A549 (cell line): Measurements from ENCODE around the gene MAML2. TPM values are rescaled to one million over a fixed set of nuclear protein-coding genes. Genes with fewer than 3 reads are reported as not detected.

Experiments
- ATAC-seq, 2 experiments: fragments of 200-7000 bp in 1 of 2; fragments of >200 bp in 1 of 2; cut with Nextera tagmentation in 1 of 2; cut with Tn5 transposase in 1 of 2; 3 replicates each; pipeline versions ENCODE4 v1.8.0 to v1.9.1; 2018 to 2020; ENCODE audit warnings: mild to moderate bottlenecking in 1 of 2, moderate library complexity in 1 of 2
- CTCF ChIA-PET: fragments of 300-600 bp; sonication (Branson Sonifier 250); formaldehyde crosslinking; extraction: SDS; loops from one replicate; lab custom pipeline; 2021; ENCODE audit warnings: antibody characterized with exemption, inconsistent platforms; lab: Yijun Ruan, JAX
- POLR2A ChIA-PET: fragments of 350-600 bp; formaldehyde crosslinking; extraction: SDS; loops from one replicate; lab custom pipeline; 2021; ENCODE audit warnings: antibody characterized with exemption, inconsistent platforms; lab: Yijun Ruan, JAX
- DNase-seq, 2 experiments: peaks; one replicate each; pipeline versions ENCODE4 v3.0.0 to v3.0.0-alpha.2; 2011 to 2016; ENCODE audit warnings: low read depth in 1 of 2, low spot score in 1 of 2
- FAIRE-seq: peaks from 2 replicates; lab custom pipeline; 2011; peaks lifted over from hg19 to GRCh38; lab: Jason Lieb, UNC
- H3K27ac ChIP-seq, 2 experiments: fragments of >200 bp; sonication (Bioruptor Twin); formaldehyde crosslinking; 3 replicates each; pipeline ENCODE4 v1.5.1; 2016 to 2017
- H3K4me1 ChIP-seq: fragments of >200 bp; sonication (Bioruptor Twin); formaldehyde crosslinking; 3 replicates; pipeline ENCODE4 v1.6.1; 2016
- H3K4me2 ChIP-seq: fragments of >200 bp; sonication (Bioruptor Twin); formaldehyde crosslinking; 3 replicates; pipeline ENCODE4 v1.6.1; 2016
- H3K4me3 ChIP-seq: fragments of >200 bp; sonication (Bioruptor Twin); formaldehyde crosslinking; 3 replicates; pipeline ENCODE4 v1.5.1; 2016
- H3K9me3 ChIP-seq: fragments of >200 bp; sonication (Bioruptor Twin); formaldehyde crosslinking; 3 replicates; pipeline ENCODE4 v1.6.1; 2016
- BHLHE40 ChIP-seq: IDR thresholded peaks from 2 replicates; pipeline ENCODE4 v1.6.1; 2012; ENCODE audit warnings: low read depth, low read length, inconsistent platforms
- CBX8 ChIP-seq: fragments of 200-600 bp; sonication (generic); IDR thresholded peaks from 2 replicates; pipeline ENCODE4 v1.6.1; 2016
- CHD4 ChIP-seq: fragments of 200-600 bp; sonication (generic); IDR thresholded peaks from 2 replicates; pipeline ENCODE4 v1.6.1; 2016; ENCODE audit warnings: antibody characterized with exemption, mild to moderate bottlenecking, borderline replicate concordance
- EHF ChIP-seq: fragments of 250-450 bp; sonication (Bioruptor Pico); IDR thresholded peaks from 2 replicates; pipeline ENCODE4 v1.5.0; 2020; ENCODE audit warnings: mild to moderate bottlenecking
- EP300 ChIP-seq, 2 experiments: fragments of >200 bp; sonication (Bioruptor Twin); formaldehyde crosslinking; IDR thresholded peaks; 2 replicates in 1 of 2; 3 replicates in 1 of 2; pipeline ENCODE4 v1.6.1; 2016 to 2017
- FOSB ChIP-seq: fragments of 250-450 bp; sonication (Bioruptor Pico); IDR thresholded peaks from 2 replicates; pipeline ENCODE4 v1.5.0; 2020; ENCODE audit warnings: mild to moderate bottlenecking, moderate library complexity
- FOXS1 ChIP-seq: fragments of 250-450 bp; sonication (Bioruptor Pico); IDR thresholded peaks from 2 replicates; pipeline ENCODE4 v1.5.0; 2020; ENCODE audit warnings: mild to moderate bottlenecking, moderate library complexity
- GATA3 ChIP-seq: IDR thresholded peaks from 2 replicates; pipeline ENCODE4 v1.6.1; 2012; ENCODE audit warnings: borderline replicate concordance
- HEYL ChIP-seq: fragments of 250-450 bp; sonication (Bioruptor Pico); IDR thresholded peaks from 2 replicates; pipeline ENCODE4 v1.8.0; 2021; ENCODE audit warnings: mild to moderate bottlenecking, moderate library complexity
- HOXA7 ChIP-seq: fragments of 250-450 bp; sonication (Bioruptor Pico); IDR thresholded peaks from 2 replicates; pipeline ENCODE4 v1.5.0; 2020; ENCODE audit warnings: mild to moderate bottlenecking, moderate library complexity
- HOXB13 ChIP-seq: fragments of 250-450 bp; sonication (Bioruptor Pico); IDR thresholded peaks from 2 replicates; pipeline ENCODE4 v1.5.0; 2020; ENCODE audit warnings: low read depth, mild to moderate bottlenecking, moderate library complexity
- HOXB5 ChIP-seq: fragments of 250-450 bp; sonication (Bioruptor Pico); IDR thresholded peaks from 2 replicates; pipeline ENCODE4 v1.5.0; 2020; ENCODE audit warnings: mild to moderate bottlenecking, moderate library complexity
- JUN ChIP-seq, 2 experiments: fragments of >200 bp; sonication (Bioruptor Twin); formaldehyde crosslinking; IDR thresholded peaks; 2 replicates in 1 of 2; 3 replicates in 1 of 2; pipeline ENCODE4 v1.6.1; 2016 to 2017
- KDM1A ChIP-seq: fragments of 200-600 bp; sonication (generic); IDR thresholded peaks from 2 replicates; pipeline ENCODE4 v1.6.1; 2016; ENCODE audit warnings: low read depth, mild to moderate bottlenecking
- MAFK ChIP-seq: fragments of 450-650 bp; IDR thresholded peaks from 2 replicates; pipeline ENCODE4 v1.6.1; 2014; ENCODE audit not compliant: partially characterized antibody
- NR3C1 ChIP-seq: fragments of >200 bp; sonication (Bioruptor Twin); formaldehyde crosslinking; IDR thresholded peaks from 3 replicates; pipeline ENCODE4 v1.6.1; 2017
- POLR2A ChIP-seq: IDR thresholded peaks from 2 replicates; pipeline ENCODE4 v1.6.1; 2012; ENCODE audit warnings: mild to moderate bottlenecking, low read length
- RAD21 ChIP-seq, 2 experiments: fragments of >200 bp in 1 of 2; sonication (Bioruptor Twin) in 1 of 2; formaldehyde crosslinking in 1 of 2; IDR thresholded peaks in 1 of 2; conservative IDR thresholded peaks in 1 of 2; 2 replicates in 1 of 2; 3 replicates in 1 of 2; pipeline ENCODE4 v1.6.1; 2012 to 2018; ENCODE audit warnings: inconsistent platforms in 1 of 2
- RARB ChIP-seq: fragments of 250-450 bp; sonication (Bioruptor Pico); IDR thresholded peaks from 2 replicates; pipeline ENCODE4 v1.8.0; 2021; ENCODE audit warnings: mild to moderate bottlenecking, moderate library complexity
- RFX5 ChIP-seq: fragments of 450-650 bp; IDR thresholded peaks from 2 replicates; pipeline ENCODE4 v1.7.1; 2014; ENCODE audit warnings: antibody characterized with exemption, mild to moderate bottlenecking, moderate library complexity
- ZC3H11A ChIP-seq: fragments of 450-650 bp; IDR thresholded peaks from 2 replicates; pipeline ENCODE4 v1.6.1; 2014; ENCODE audit warnings: antibody characterized with exemption, mild to moderate bottlenecking
- ZFP36 ChIP-seq: fragments of 450-650 bp; IDR thresholded peaks from 2 replicates; pipeline ENCODE4 v1.6.1; 2014; ENCODE audit warnings: borderline replicate concordance; ENCODE audit not compliant: partially characterized antibody
- ZNF302 ChIP-seq: fragments of 250-450 bp; sonication (Bioruptor Pico); IDR thresholded peaks from 2 replicates; pipeline ENCODE4 v1.9.0; 2021; ENCODE audit warnings: inconsistent platforms, mild to moderate bottlenecking, moderate library complexity
- WGBS: methylation state at CpG from one replicate; pipeline ENCODE4 v1.1.6; 2017; ENCODE audit errors: missing lambda C conversion rate; 5-methylcytosine and 5-hydroxymethylcytosine counted together
- polyA plus RNA-seq, 4 experiments: library from polyadenylated mRNA; depleted of rRNA in 3 of 4; stranded (reverse); fragments of >200 nt; fragmentation: RNase III in 1 of 4; extraction: RNeasy Plus Mini Kit Qiagen cat#74134 plus additional on column Dnase treatment in 1 of 4; gene quantifications; 2 replicates in 3 of 4; 3 replicates in 1 of 4; pipeline ENCODE4 v1.2.3, GENCODE V29; 2011 to 2017
- TF ChIP-seq, protein P1 (sequence below): fragments of >200 bp; sonication (Bioruptor Twin); formaldehyde crosslinking; IDR thresholded peaks from 2 replicates; pipeline ENCODE4 v1.6.1; 2016
- TF ChIP-seq, protein P2 (sequence below): fragments of >200 bp; sonication (Bioruptor Twin); formaldehyde crosslinking; IDR thresholded peaks from 3 replicates; pipeline ENCODE4 v1.5.1; 2016
- TF ChIP-seq, protein P3 (sequence below): fragments of >200 bp; sonication (Bioruptor Twin); formaldehyde crosslinking; IDR thresholded peaks from 3 replicates; pipeline ENCODE4 v1.6.1; 2016
- TF ChIP-seq, protein P4 (sequence below): IDR thresholded peaks from 2 replicates; pipeline ENCODE4 v1.6.1; 2012

MAML2 gene
- polyA plus RNA-seq, 2 of the 4 experiments (the other 2 are of a cell fraction) = 1.5 to 2.5 TPM

DNA sequence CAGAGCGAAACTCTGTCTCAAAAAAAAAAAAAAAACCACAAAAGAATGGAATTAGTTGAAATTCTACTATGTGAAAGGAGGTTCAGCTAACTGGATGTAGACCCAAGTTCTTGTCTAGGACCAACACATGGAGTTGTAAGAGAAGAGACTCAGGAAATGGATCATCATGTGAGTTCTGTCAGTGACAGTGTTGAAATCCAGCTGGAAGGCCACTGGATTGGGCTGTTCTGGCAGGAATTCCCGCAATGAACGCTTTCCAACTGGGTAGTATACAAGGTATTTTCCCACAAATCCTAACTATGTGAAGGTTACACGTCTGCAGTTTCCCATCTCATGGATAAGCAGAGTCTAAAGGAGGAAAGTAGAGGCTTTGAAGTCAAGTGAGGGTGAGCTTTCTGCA, 151.2 kb downstream of the MAML2 start:
- Histone ChIP-seq H3K4me1 (peaks cover 24% of the 10 kb centered on the region), H3K9me3 (no peaks in the 10 kb centered on the region), H3K4me3 (no peak overlapping the region), H3K4me2 (no peak overlapping the region), H3K27ac (no peak overlapping the region)
- ChIA-PET CTCF (interaction anchor here (0.7 to 1.6 kb wide), 3 partner anchors 14 to 136 kb away, joined by 3 to 6 read pairs (median 4); no protein-coding TSS in a partner anchor), POLR2A (no interaction called here)
- 86% methylated on average over 3 of the region's 4 CpGs for WGBS
- FAIRE-seq (no peak), ATAC-seq (no peak), DNase-seq (no peak)
- no peak for TF ChIP-seq CHD4
- TF ChIP-seq BHLHE40 = no peak
- no peak for TF ChIP-seq HOXB5
- TF ChIP-seq RARB = no peak
- TF ChIP-seq POLR2A = no peak

DNA sequence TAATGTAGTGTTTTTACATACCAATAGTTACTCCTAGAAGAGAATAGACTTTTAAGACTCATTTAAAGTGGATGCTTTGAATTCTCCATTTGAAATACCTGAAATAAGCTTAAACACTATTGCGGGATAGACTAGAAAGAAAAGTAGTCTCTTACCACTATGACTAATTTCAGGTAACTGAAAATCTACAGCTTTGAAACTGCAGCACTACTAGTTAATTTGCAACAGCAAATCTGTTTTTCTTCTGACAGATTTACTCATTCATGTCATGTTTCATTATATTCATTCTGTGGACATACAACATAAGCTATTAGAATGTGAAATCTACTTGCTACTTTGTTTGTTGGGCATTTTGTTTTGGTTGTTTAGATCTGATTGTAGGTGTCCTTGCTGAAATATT, 153.6 kb downstream of the MAML2 start:
- Histone ChIP-seq H3K4me2 (no peak overlapping the region), H3K9me3 (no peaks in the 10 kb centered on the region), H3K4me1 (peaks cover 27% of the 10 kb centered on the region), H3K4me3 (no peak overlapping the region), H3K27ac (no peak overlapping the region)
- FAIRE-seq = no peak
- no peak for DNase-seq
- ChIA-PET CTCF (interaction anchor here (0.8 kb wide), 1 partner anchor 54 kb away, joined by 3 read pairs; no protein-coding TSS in a partner anchor), POLR2A (interaction anchor here (1.1 kb wide), 1 partner anchor 26 kb away, joined by 3 read pairs; no protein-coding TSS in a partner anchor)
- 96% methylated on average over 1 of the region's 1 CpG for WGBS
- TF ChIP-seq, protein P1, sequence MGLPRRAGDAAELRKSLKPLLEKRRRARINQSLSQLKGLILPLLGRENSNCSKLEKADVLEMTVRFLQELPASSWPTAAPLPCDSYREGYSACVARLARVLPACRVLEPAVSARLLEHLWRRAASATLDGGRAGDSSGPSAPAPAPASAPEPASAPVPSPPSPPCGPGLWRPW = no peak
- TF ChIP-seq GATA3 (no peak), EP300 (IDR thresholded peaks at IDR 0.05) (no peak), HEYL (CRISPR knock-in tag) (no peak), ZC3H11A (no peak), ZFP36 (no peak), KDM1A (no peak), FOXS1 (CRISPR knock-in tag) (no peak), RAD21 (conservative IDR thresholded peaks at IDR 0.05 in 1 of 2, IDR thresholded peaks at IDR 0.05 in 1 of 2) (no peak), RFX5 (no peak), NR3C1 (no peak), JUN (IDR thresholded peaks at IDR 0.05) (no peak), HOXB13 (CRISPR knock-in tag) (no peak), HOXA7 (CRISPR knock-in tag) (no peak), ZNF302 (CRISPR knock-in tag) (no peak), FOSB (CRISPR knock-in tag) (no peak), CBX8 (no peak), EHF (CRISPR knock-in tag) (no peak)
- TF ChIP-seq, protein P2, sequence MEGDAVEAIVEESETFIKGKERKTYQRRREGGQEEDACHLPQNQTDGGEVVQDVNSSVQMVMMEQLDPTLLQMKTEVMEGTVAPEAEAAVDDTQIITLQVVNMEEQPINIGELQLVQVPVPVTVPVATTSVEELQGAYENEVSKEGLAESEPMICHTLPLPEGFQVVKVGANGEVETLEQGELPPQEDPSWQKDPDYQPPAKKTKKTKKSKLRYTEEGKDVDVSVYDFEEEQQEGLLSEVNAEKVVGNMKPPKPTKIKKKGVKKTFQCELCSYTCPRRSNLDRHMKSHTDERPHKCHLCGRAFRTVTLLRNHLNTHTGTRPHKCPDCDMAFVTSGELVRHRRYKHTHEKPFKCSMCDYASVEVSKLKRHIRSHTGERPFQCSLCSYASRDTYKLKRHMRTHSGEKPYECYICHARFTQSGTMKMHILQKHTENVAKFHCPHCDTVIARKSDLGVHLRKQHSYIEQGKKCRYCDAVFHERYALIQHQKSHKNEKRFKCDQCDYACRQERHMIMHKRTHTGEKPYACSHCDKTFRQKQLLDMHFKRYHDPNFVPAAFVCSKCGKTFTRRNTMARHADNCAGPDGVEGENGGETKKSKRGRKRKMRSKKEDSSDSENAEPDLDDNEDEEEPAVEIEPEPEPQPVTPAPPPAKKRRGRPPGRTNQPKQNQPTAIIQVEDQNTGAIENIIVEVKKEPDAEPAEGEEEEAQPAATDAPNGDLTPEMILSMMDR = no peak
- no peak for ATAC-seq

DNA sequence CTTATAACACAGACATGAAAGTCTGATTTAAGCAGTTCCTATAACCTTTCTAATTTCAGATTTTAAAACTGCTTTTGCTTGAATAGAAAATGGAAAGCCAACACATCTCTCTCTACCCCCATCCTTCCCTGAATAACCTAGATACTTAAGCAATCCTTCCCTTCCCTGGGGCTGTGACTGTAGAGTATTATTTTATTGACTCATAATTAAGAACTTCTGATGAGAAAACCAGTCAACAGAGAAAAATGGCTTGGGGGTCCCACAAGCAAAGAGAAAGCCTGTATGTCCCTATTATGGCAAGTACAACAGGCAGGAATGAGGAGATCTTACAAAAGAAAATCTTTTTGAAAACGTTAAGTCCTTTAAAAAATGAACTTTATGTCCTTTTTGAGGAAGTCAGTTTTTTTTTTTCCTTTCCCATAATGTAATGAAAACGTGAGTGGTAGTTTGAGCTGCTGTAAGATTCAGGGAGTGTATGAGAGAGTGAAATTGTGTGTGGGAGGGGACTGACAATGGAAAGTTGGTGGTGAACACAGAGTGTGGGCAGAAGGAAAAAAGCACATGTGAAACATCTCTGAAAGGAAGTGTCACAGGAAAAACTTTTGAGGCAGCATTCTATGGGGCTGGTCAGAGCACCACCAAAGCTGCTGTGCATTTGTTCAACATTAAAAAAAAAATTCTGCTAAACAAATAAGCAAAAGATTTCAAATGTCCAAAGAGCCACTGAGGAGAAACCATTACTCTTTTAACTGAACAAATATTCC, 154.6 kb downstream of the MAML2 start:
- ATAC-seq (peak; percentile 39 to 55; a peak in 4 of 6 replicates), DNase-seq (no peak), FAIRE-seq (no peak)
- 38% methylated on average over 2 of the region's 2 CpGs for WGBS
- Histone ChIP-seq H3K27ac (peak overlapping the region; percentile 62 to 68), H3K4me1 (peaks cover 27% of the 10 kb centered on the region), H3K9me3 (no peaks in the 10 kb centered on the region), H3K4me2 (peak overlapping the region; percentile 58), H3K4me3 (no peak overlapping the region)
- ChIA-PET CTCF (no interaction called here), POLR2A (interaction anchor here (1.1 kb wide), 1 partner anchor 27 kb away, joined by 3 read pairs; no protein-coding TSS in a partner anchor)
- TF ChIP-seq, protein P3, sequence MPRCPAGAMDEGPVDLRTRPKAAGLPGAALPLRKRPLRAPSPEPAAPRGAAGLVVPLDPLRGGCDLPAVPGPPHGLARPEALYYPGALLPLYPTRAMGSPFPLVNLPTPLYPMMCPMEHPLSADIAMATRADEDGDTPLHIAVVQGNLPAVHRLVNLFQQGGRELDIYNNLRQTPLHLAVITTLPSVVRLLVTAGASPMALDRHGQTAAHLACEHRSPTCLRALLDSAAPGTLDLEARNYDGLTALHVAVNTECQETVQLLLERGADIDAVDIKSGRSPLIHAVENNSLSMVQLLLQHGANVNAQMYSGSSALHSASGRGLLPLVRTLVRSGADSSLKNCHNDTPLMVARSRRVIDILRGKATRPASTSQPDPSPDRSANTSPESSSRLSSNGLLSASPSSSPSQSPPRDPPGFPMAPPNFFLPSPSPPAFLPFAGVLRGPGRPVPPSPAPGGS = no peak
- TF ChIP-seq, protein P4, sequence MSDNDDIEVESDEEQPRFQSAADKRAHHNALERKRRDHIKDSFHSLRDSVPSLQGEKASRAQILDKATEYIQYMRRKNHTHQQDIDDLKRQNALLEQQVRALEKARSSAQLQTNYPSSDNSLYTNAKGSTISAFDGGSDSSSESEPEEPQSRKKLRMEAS = no peak
- TF ChIP-seq HEYL (CRISPR knock-in tag) (no peak), MAFK (no peak)
